GM21423 (cell line): ENCODE results near the gene CAMTA1.

ENCODE experiments used
- ATAC-seq: cut with Tn5 transposase; IDR thresholded peaks from one replicate; pipeline ENCODE4 v1.9.1; 2021; ENCODE audit warnings: mild to moderate bottlenecking, moderate library complexity; ENCODE audit not compliant: unreplicated experiment

CAMTA1 gene

GRCh38 chr1:7018826-7019225, 233.6 kb downstream of the CAMTA1 start:
- no peak for ATAC-seq

- ATAC-seq, result no peak
Measured at GRCh38 chr1:7019510-7019909, 234.3 kb downstream of the CAMTA1 start.

DNA sequence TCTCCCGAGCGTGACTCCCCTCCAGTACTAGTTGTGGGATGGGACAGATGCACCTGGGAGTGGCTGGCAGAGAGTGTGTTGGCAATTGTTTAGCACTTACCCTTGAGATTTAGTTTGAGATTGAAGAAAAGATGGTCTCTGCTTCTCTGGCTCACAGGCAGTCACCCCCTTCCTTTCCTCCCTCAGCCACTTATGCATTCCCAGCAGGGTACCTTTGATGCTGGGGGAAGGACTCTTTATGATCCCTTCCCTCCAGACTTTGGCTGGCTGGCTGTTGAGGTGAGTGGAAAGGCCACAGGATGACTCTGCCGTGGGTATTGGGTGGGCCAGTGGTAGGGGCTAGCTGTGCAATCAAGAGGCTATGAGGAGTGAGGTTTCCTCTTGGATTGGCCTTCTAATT, 236.8 kb downstream of the CAMTA1 start:
- no peak for ATAC-seq

GRCh38 chr1:7025013-7025412, 239.8 kb downstream of the CAMTA1 start:
- no peak for ATAC-seq

DNA sequence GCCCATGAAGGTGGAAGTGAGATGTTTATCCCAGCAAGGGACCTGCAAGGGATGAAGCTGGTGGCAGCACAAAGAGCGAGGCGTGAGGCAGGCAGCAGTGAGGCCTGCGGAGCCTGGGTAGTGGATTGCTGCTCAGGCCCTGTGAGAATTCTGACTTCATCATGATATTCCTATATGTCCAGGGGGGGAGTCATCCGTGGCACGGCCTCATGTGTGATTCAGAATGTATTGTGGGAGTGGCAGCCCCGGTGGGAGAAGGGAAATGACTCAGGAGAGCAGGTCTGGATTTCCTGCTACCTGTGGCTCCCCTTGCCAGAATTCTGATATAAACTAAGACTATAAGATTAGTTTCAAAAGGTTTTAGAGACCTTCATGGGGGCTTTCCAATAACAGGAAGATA, 240.9 kb downstream of the CAMTA1 start:
- no peak for ATAC-seq

GRCh38 chr1:7032992-7033391, 247.7 kb downstream of the CAMTA1 start:
- ATAC-seq, result no peak

DNA sequence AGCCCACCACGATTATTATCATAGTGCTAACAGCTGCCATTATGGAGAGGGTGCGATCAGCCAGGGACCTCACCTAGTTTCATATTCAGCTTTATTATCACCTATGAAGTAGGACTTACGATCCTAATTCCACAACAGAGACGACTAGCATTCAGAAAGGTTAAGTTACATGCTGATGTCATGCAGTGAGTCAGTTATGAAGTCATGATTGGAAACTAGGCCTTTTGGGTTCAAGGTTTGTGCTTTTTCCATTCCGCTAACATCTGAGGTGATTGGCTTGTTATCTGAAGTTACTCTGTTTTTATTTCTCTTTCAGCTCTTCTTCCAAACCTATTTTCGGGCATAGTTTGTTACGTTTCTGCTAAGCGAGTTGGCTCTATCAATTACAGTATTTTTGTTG, 251.1 kb downstream of the CAMTA1 start:
- no peak for ATAC-seq

- ATAC-seq, result no peak
Measured at GRCh38 chr1:7039590-7040220, 254.5 kb downstream of the CAMTA1 start.

GRCh38 chr1:7040969-7041695, 255.9 kb downstream of the CAMTA1 start:
- ATAC-seq, result no peak

GRCh38 chr1:7042322-7043190, 257.3 kb downstream of the CAMTA1 start:
- ATAC-seq, result no peak

- no peak for ATAC-seq
Measured at GRCh38 chr1:7043191-7043549, 257.9 kb downstream of the CAMTA1 start.

- no peak for ATAC-seq
Measured at GRCh38 chr1:7043719-7044535, 258.7 kb downstream of the CAMTA1 start.

DNA sequence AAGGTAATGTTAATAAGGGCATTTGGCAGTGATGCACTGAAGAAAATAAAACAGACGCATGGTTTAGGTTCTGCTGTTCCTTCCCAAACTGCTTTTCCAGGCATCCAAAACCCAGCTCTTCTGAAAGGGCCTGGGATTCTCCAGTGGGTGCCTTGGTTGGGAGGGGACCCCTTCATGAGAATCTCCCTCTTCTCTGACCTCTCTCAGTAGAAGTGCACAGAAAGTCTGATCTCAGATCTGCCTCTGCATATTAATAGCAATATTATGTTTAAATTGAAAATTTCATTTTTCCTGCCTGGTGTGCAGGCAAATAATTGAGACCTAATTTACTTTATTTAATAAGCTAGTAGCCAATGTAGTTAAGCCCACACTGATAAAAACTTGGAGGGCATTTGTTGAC, 260.6 kb downstream of the CAMTA1 start:
- no peak for ATAC-seq

GRCh38 chr1:7046314-7046713, 261.1 kb downstream of the CAMTA1 start:
- no peak for ATAC-seq

GRCh38 chr1:7046891-7047290, 261.6 kb downstream of the CAMTA1 start:
- no peak for ATAC-seq

GRCh38 chr1:7047866-7048265, 262.6 kb downstream of the CAMTA1 start:
- no peak for ATAC-seq

- ATAC-seq, result no peak
Measured at GRCh38 chr1:7048395-7048794, 263.1 kb downstream of the CAMTA1 start.

GRCh38 chr1:7049913-7050625, 264.8 kb downstream of the CAMTA1 start:
- no peak for ATAC-seq

- no peak for ATAC-seq
Measured at GRCh38 chr1:7050751-7051665, 265.8 kb downstream of the CAMTA1 start.
